Measurements from ENCODE around the gene CCDC149.

CCDC149 gene

GRCh38 chr4:24896977-24897376 lies 15.9 kb downstream of the CCDC149 start:
- no peaks in the 10 kb centered on the region for H3K36me3 Mint-ChIP-seq (ENCODE audit: low read depth)
- no peaks in the 10 kb centered on the region for H3K9me3 Mint-ChIP-seq
- H3K4me3 Mint-ChIP-seq = no peak overlapping the region
- no peak for TF ChIP-seq CTCF (IDR thresholded peaks at IDR 0.05)
- H3K27me3 Mint-ChIP-seq (ENCODE audit: low read depth, poor library complexity) = no peaks in the 10 kb centered on the region
- no peaks in the 10 kb centered on the region for H3K4me1 Mint-ChIP-seq
- H3K27ac Mint-ChIP-seq = no peak overlapping the region
- DNase-seq = no peak

GRCh38 chr4:24896056-24896455 lies 16.8 kb downstream of the CCDC149 start:
- H3K27me3 Mint-ChIP-seq (ENCODE audit: low read depth, poor library complexity) = no peaks in the 10 kb centered on the region

GRCh38 chr4:24895461-24895860 lies 17.4 kb downstream of the CCDC149 start:
- no peak for TF ChIP-seq CTCF (IDR thresholded peaks at IDR 0.05)
- no peak for DNase-seq

More at GRCh38 chr4:24896056-24896455, 16.8 kb downstream of the CCDC149 start:
- Mint-ChIP-seq H3K27ac (no peak overlapping the region), H3K4me3 (no peak overlapping the region), H3K4me1 (no peaks in the 10 kb centered on the region), H3K36me3 (ENCODE audit: low read depth) (no peaks in the 10 kb centered on the region), H3K9me3 (no peaks in the 10 kb centered on the region)
- no peak for DNase-seq
- no peak for TF ChIP-seq CTCF (IDR thresholded peaks at IDR 0.05)

DNA sequence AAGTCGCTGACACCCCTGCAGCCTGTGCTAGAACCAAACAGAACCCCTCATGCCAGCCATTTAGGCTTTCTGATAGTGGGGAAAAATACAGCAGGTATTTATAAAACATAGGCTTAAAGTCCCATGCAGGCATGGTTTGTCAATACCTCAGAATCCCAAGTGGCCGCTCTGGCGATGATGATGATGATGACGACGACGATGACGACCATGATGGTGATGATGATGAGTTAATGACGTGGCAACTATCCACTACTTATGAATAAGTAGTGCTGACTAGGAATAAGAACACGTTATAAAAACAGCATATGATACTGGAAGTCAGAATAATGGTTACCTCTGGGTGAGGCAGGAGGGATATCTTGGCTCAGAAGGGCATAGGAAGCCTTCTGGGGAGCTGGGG lies 18.0 kb downstream of the CCDC149 start:
- Mint-ChIP-seq H3K4me1 (no peaks in the 10 kb centered on the region), H3K9me3 (no peaks in the 10 kb centered on the region), H3K27ac (no peak overlapping the region), H3K4me3 (no peak overlapping the region), H3K27me3 (ENCODE audit: low read depth, poor library complexity) (peaks cover 4% of the 10 kb centered on the region), H3K36me3 (ENCODE audit: low read depth) (no peaks in the 10 kb centered on the region)
- DNase-seq = no peak
- no peak for TF ChIP-seq CTCF (IDR thresholded peaks at IDR 0.05)

More at GRCh38 chr4:24895461-24895860, 17.4 kb downstream of the CCDC149 start:
- H3K9me3 Mint-ChIP-seq = no peaks in the 10 kb centered on the region
- no peaks in the 10 kb centered on the region for H3K27me3 Mint-ChIP-seq (ENCODE audit: low read depth, poor library complexity)
- H3K4me3 Mint-ChIP-seq = no peak overlapping the region
- H3K36me3 Mint-ChIP-seq (ENCODE audit: low read depth) = no peaks in the 10 kb centered on the region
- no peak overlapping the region for H3K27ac Mint-ChIP-seq
- no peaks in the 10 kb centered on the region for H3K4me1 Mint-ChIP-seq

DNA sequence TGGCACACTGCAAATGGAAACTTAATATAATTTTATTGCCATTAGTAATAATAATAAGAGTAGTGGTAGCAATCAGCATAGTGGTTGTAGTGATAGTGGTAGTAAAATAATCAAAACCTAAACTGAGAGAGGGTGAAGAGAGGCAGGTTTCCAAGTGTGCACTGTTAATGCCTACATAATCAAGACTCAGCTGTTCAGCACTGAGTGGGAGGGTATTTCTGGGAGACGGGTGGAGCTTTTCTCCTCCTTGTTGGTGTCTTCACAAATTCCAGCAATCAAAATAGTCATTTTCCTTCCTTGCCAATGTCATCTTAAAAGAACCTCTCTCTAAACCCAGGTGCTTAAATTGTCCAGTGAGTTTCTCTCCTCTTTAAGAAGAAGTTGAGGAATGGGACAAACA lies 18.6 kb downstream of the CCDC149 start:
- TF ChIP-seq CTCF (IDR thresholded peaks at IDR 0.05) = no peak
- H3K4me1 Mint-ChIP-seq = no peaks in the 10 kb centered on the region
- H3K27ac Mint-ChIP-seq = no peak overlapping the region
- no peak overlapping the region for H3K4me3 Mint-ChIP-seq
- H3K36me3 Mint-ChIP-seq (ENCODE audit: low read depth) = no peaks in the 10 kb centered on the region
- H3K27me3 Mint-ChIP-seq (ENCODE audit: low read depth, poor library complexity) = peaks cover 4% of the 10 kb centered on the region
- H3K9me3 Mint-ChIP-seq = no peaks in the 10 kb centered on the region
- no peak for DNase-seq

DNA sequence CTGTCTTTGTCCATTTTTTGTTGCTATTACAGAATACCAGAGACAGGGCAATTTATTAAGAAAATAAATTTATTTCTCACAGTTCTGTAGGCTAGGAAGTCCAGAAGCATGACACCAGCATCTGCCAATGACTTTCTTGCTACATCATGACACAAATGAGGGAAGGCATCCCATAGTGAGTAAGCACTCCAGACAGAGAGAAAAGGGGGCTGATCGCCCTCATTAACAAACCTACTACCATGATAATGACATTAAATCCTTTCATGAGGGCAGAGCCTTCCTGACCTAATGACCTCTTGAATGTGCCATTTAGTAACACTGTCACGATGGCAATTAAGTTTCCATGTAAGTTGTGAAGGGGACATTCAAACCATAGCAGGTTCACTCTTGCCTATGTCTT lies 20.1 kb downstream of the CCDC149 start:
- no peak overlapping the region for H3K4me3 Mint-ChIP-seq
- no peak for DNase-seq
- no peaks in the 10 kb centered on the region for H3K9me3 Mint-ChIP-seq
- TF ChIP-seq CTCF (IDR thresholded peaks at IDR 0.05) = no peak
- no peaks in the 10 kb centered on the region for H3K4me1 Mint-ChIP-seq
- no peak overlapping the region for H3K27ac Mint-ChIP-seq
- H3K27me3 Mint-ChIP-seq (ENCODE audit: low read depth, poor library complexity) = peaks cover 6% of the 10 kb centered on the region
- H3K36me3 Mint-ChIP-seq (ENCODE audit: low read depth) = no peaks in the 10 kb centered on the region
